Astrocyte of the spinal cord (primary cell): ENCODE measurements around the gene VAV3.
"Not testable (repeated sequence)": the region's sequence is repeated elsewhere in the genome, so short reads cannot be mapped to it uniquely, and the experiment has no call there.

Experiments used
- DNase-seq: peaks from one replicate; pipeline ENCODE4 v3.0.0; 2011; ENCODE audit warnings: low read depth, low spot score
- H3K4me3 ChIP-seq: 2 replicates; pipeline ENCODE4 v1.5.1; 2011; ENCODE audit warnings: low read depth, mild to moderate bottlenecking, low read length, moderate library complexity
- CTCF ChIP-seq: IDR thresholded peaks from 2 replicates; pipeline ENCODE4 v1.5.1; 2012; ENCODE audit warnings: low read depth, mild to moderate bottlenecking, low read length, inconsistent platforms
- in situ Hi-C: cut with HindIII; loops from 2 replicates; pipeline ENCODE4 v1.10.0; 2017; ENCODE audit warnings: low sequenced_read_pairs

VAV3 gene

GRCh38 chr1:108007070-108007469 is 42.1 kb upstream of the VAV3 start:
- no peak overlapping the region for H3K4me3 ChIP-seq
- no peak for TF ChIP-seq CTCF
- no peak for DNase-seq
- in situ Hi-C loops, result no loop called here

- DNase-seq, in situ Hi-C loops, H3K4me3 ChIP-seq: not testable (repeated sequence)
Measured at GRCh38 chr1:108004919-108005318, 39.9 kb upstream of the VAV3 start.

GRCh38 chr1:108000620-108001111 is 35.7 kb upstream of the VAV3 start:
- in situ Hi-C loops, result no loop called here
- H3K4me3 ChIP-seq, result no peak overlapping the region
- peak; percentile 89 for DNase-seq
- TF ChIP-seq CTCF, result no peak

GRCh38 chr1:108000184-108000583 is 35.2 kb upstream of the VAV3 start:
- DNase-seq, result no peak
- in situ Hi-C loops, result no loop called here
- H3K4me3 ChIP-seq, result no peak overlapping the region
- TF ChIP-seq CTCF, result no peak

GRCh38 chr1:107997866-107998265 is 32.9 kb upstream of the VAV3 start:
- in situ Hi-C loops, result no loop called here
- DNase-seq, result no peak
- no peak overlapping the region for H3K4me3 ChIP-seq
- TF ChIP-seq CTCF, result no peak

- TF ChIP-seq CTCF, result no peak
- DNase-seq, result no peak
- in situ Hi-C loops, result no loop called here
- H3K4me3 ChIP-seq, result no peak overlapping the region
Measured at GRCh38 chr1:107993920-107994319, 28.9 kb upstream of the VAV3 start.

- DNase-seq, result no peak
- TF ChIP-seq CTCF, result no peak
- no peak overlapping the region for H3K4me3 ChIP-seq
- in situ Hi-C loops, result no loop called here
Measured at GRCh38 chr1:107992347-107992746, 27.4 kb upstream of the VAV3 start.
